Activated CD4-positive, CD25-positive, alpha-beta regulatory T cell treated with anti-CD3 and anti-CD28 coated beads, Interleukin-2, amount 50 U/mL, for 72 hours (primary cell): ENCODE data around the gene PLA2G2D.

Source experiments
- DNase-seq: peaks from one replicate; pipeline ENCODE4 v3.0.0; 2021

Gene PLA2G2D

DNA sequence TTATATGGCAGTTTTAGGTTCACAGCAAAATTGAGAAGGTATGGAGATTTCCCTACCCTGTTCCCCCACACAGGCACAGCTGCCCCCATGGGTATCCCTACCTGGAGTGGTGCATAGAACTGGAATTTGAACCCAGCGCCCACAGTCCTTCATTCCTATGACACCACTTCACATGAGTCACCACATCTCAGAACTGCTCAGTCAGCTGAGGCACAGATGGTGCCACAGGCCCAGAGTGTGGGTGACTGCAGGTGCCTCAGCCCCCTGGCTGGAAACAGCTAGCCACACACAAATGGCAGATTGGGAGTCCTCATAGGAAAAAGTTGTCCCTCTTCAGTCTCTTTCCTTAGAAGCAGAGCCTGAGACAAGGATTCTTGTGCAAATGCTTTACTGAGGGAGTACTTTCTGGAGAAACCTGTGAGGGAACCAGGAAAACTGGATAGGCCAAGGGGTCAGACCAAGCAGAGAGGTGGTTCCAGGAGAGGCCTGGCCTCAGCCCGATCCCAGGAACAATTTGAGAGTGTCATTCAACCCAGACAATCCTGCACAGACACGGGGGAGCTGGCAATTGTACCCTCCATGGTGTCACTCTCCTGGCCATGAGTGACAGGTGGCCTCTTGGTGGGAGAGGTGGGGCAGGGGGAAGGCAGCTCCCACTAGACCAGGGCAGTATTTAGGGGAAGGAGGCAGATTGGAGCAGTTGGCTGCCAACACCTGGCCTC is 6.9 kb downstream of the PLA2G2D start:
- peak; percentile 1 for DNase-seq

DNA sequence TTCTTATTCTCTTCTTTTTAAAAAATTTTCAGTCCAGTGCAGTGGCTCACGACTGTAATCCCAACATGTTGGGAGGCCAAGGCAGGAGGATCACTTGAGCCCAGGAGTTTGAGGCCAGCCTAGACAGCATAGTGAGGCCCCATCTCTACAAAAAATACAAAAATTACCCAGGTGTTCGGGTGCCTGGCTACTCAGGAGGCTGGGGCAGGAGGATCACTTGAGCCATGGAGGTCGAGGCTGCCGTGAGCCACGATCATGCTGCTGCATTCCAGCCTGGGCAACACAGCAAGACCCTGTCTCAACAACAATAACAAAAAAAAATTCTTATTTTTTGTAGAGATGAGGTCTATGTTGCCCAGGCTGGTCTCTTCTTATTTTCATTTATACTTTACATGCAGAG is 7.9 kb downstream of the PLA2G2D start:
- DNase-seq: no peak

DNA sequence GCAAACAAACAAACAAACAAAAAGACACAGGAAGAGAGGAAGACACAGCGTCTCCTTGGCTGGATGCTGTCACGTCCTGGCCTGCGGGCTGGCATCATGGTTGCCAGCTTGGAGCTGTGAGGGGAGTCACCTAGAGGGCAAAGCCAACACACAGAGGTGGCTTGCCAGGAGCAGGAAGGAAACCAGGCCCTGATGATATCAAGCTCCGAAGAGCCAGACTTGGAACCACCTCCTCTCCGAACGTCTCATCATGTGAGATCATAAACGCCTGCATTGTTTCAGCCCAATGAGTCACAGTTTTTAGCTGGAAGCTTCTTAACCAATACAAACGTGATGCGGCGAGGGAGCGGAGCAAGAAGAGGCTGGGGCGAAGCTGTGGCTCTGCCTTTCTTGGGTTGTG is 8.7 kb downstream of the PLA2G2D start:
- DNase-seq: no peak

DNA sequence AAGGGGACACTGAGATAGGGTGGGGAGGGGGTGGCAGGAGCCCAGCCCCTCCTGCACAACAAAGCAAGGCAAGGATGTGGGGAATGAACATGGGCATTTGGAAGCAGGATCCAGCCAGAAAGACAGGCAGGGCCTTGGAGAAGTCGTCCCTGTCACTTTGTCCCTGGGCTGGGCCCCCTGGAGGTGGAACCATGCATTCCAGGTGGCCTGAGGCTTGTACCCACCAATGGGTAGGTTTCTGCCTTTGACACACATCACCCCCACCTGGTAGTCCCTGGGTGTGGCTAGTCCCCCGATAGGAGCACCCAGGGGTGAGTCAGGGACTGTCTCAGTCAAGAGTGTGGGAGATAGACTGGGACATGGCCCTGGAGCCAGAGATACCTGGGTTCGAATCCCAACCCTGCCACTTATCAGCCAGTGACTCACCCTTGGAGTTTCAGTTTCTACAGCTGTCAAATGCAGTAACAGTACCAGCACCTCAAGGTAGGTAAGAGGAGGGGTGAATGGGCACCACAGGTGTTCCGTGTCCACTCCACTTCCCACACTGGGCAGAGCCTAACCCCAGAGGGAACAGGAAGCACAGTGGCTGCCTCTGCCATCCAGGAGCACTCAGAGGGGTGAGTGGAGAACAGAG is 10.0 kb downstream of the PLA2G2D start:
- no peak for DNase-seq

DNA sequence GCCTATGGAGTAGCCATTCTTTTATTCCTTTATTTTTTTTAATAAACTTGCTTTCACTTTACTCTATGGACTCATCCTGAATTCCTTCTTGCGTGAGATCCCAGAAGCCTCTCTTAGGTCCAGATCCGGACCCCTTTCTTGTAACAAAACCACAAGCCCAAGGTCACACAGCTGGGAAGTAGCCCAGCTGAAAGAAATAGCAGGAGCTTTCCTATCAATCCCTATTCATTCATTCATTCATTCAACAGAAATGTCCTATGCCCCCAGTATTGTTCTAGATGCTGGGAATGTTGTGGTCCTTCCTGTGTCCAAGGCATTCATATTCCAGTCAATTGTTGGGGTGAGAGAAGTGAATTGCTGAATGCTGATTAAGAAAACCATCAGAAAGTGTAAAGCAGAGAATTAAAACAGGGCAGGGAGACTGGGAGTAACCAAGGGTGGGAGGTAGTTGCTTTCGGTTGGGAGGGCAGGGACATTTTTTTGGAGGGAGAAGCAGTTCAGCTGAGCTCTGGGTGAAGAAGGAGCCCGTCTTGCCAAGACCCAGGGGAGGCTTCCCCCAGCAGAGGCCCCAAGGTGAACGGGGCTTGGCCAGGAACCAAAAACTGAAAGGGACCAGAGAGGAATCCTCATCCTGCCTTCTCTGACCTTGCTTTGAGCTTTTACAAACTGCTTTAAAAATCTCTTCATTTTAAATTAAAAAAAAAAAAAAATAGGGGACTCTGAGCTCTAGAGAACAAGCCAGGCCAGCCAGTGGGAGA is 10.8 kb downstream of the PLA2G2D start:
- DNase-seq: no peak

DNA sequence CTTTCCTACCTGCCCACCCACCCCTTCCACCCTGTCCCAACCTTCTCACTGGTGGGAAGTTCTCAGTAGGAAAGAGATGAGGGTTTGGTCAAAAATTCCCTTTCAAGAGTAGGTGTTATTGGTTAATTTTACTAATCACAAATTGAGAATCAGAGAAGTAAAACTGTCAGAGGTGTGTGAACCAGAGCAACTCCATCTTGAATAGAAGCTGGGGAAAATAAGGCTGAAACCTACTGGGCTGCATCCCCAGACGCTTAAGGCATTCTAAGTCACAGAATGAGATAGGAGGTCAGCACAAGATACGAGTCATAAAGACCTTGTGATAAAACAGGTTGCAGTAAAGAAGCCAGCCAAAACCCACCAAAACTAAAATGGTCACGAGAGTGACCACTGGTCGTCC is 11.5 kb downstream of the PLA2G2D start:
- no peak for DNase-seq

DNA sequence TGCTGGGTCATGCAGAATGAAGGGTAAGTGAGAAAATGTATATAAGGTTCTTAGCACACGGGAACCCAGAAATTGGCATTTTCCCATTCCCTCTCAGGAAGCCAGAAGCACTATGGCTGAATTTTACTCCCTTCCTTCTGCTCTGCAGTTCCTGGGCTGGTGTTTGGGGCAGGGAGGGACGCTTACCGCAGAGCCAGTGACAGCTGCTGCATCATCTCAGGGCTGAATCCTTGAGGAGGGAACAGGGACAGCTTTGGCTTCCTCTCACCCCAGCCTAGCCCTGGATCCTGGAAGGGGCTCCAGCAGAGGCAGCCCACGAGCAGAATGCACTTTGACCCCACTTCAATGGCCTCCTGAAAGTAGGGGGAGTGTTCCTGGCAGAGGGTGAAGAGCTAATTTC is 12.0 kb downstream of the PLA2G2D start:
- no peak for DNase-seq

DNA sequence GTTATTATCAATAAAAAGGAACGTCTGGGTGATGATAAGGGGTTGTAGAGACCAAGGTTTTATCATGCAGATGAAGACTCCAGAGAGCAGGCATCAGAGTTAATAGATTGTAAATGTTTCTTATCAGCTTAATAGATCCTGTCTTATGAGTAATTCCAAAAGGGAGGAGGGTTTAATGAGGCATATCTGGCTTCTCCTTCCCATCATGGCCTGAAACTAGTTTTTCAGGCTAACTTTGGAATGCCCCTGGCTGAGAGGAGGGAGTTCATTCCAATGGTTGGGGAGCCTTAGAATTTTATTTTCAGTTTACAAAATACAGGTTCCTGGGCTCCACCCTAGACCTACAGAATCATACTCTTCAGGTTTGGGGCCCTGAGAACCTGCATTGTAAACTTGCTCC is 13.5 kb downstream of the PLA2G2D start:
- DNase-seq: no peak

DNA sequence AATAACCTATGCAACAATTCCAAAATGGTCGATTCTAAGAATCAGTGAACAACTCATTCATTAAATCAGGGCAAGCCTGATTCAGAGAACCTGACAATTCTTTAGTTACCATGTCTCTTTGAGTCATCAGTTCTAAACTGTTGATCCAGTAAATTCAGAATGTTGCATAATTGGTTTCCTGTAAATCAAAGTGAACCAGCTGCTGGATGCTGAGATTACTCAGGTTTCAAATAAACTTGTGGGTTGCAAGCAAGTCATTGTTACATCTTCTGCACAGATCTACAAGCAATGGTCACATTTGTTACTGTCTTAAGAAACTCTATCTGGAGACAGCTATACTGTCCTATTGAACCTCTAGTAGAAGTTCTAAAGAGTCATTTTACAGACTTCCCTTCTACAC is 16.5 kb downstream of the PLA2G2D start:
- DNase-seq: no peak

DNA sequence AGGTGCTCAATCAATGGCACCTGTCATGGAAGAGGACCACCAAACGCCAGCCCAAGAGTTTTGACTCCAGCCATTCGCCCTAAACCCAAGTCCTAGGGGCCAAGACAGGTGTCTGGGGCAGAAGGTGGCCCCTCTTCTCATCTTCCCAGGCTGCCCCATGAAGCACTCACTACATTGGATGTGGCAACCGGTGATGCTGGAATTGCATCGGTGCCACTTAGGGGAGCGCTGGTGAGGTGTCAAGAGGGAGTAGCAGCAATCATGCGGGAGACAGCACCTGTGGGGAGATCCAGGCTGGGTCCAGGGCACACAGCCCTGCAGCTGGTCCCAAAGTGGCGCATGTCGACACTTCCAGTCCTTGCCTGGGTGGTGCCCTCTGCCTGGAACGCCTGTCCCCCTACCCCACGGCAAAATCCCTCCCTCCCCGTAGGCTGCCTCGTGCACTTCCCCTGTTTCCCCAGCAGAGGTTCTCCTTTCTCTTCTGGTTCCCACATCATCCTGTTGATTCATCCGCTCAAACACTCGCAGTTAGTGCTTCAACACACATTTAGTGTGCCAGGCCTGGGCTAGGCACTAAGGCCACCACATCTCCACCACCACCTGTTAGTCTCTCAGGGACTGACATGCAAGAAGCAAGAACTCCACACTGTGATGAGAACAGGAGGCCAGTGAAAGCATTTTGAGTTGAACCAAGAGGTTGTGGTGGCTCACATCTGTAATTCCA is 18.5 kb downstream of the PLA2G2D start:
- no peak for DNase-seq

DNA sequence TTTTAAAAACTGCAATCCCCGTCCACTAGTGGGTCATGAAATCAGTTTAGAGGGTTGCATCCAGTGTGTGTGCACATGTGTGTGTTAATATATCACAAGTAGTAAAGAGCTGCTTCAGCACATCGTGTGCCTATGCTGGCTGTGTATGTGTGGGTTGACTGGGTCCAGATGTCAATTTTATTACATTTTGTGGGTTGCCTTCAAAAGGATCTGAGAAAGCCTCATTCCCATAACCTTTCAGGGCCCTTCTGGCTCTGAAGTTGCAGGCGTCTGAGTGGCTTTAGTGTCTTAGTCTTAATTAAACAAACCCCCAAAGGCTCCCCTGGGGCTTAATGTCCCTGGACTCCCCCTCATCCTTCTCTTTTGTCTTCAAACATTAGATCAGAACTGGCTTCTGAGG is 19.8 kb downstream of the PLA2G2D start:
- DNase-seq: no peak

DNA sequence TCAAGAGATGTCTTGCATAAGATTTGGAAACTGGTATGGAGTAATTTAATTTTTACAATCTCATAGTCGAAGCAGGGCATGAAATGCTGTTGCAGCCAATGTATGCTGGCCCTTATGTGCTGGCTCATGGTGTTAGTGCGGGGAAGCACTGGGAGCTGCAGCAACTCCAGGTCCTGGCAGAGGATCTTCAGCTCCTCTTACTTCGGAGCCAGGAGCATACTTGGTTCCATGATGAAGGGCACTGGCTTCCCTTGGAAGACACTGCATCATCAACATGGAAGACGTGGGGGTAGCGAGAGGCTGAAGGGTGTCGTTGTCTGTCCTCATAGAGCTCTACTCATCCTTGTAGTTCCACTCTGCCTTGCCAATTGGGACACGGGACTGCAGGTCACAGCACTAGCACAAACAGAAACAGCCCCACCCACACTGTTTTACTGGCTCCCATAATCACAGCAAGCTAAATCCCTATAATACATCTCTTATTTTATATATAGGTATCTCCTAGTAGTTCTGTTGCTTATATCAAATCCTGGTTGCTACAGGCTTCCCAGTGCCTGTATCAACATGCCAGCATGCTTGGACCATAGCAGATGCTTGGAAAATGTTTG is 22.4 kb downstream of the PLA2G2D start:
- no peak for DNase-seq

DNA sequence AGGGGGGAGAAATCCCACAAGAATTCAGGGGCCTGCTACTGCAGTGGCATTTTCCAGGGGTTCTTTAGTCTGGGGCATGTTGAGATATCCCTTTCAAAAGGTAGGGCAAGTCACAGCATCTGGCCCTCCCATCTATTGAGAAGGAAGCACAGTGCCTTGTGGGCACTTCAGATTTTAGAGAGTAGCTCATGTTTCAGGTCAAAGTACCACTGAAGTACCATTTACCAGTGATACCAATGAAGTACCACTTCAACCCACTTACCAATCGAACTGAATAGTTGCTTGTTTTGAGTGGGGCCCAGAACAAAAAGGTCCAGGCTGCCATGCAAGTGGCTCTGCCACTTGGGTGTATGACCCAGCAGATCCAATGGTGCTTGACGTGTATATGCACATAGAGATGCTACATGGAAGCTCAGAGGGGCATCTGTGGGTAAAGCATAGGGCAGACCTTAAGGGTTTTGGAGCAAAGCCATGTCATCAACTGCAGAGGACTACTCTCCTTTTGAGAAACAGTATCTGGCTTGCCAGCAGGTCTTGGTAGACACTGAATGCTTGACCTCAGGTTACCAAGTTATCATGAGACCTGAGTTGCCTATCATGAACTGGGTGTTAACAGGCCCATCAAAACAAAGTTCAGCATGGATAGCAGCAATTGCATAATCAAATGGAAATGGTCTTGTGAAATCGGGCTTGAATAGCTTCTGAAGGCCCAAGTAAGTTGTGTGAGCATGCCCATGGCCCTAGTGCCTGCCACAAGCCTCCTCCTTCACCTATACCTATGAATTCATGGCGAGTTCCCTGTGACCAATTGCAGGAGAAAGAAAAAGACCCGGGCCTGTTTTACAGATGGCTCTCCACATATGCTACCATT is 23.5 kb downstream of the PLA2G2D start:
- DNase-seq: no peak

DNA sequence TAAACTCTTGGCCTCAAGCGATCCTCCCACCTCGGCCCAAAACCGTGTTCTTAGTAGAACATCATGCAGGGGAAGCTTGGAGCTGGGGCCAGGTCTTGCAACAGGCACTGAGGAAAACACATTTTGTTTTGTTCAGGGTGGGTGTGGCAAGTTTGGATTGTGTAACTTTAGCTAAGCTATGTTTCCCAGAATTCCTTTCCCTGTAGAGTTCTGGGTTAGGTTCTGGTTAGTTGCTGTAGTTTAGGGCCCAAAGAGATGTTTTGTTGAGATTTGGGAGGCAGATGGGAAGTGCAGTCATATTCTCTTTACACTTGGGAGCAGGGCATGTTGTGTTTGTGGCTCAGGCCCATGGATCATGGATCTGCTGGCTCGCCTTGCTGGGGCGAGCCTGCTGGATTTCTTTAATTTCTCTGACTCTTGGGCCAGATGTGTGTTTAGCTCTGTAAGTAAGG is 25.4 kb downstream of the PLA2G2D start:
- DNase-seq: no peak

DNA sequence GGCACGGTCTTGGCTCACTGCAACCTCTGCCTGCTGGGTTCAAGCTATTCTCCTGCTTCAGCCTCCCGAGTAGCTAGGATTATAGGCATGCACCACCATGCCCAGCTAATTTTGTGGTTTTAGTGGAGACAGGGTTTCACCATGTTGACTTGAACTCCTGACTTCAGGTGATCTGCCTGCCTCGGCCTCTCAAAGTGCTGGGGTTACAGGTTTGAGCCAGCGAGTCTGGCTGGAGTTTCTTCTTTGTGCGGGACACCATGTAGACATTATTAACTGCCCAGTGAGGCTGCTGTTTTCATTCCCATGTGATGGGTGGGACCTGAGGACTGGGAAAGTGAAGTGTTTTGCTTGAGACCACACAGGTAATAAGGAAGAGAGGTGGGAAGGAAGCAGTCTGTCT is 26.0 kb downstream of the PLA2G2D start:
- no peak for DNase-seq

DNA sequence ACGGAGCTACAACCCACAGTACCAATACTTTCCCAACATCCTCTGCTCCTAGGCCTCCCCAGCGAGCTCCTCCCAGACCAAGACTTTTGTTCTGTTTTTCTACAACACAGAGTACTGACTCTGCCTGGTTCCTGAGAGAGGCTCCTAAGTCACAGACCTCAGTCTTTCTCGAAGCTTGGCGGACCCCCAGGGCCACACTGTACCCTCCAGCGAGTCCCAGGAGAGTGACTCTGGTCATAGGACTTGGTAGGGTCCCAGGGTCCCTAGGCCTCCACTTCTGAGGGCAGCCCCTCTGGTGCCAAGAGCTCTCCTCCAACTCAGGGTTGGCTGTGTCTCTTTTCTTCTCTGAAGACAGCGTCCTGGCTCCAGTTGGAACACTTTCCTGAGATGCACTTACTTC is 28.7 kb downstream of the PLA2G2D start:
- no peak for DNase-seq

DNA sequence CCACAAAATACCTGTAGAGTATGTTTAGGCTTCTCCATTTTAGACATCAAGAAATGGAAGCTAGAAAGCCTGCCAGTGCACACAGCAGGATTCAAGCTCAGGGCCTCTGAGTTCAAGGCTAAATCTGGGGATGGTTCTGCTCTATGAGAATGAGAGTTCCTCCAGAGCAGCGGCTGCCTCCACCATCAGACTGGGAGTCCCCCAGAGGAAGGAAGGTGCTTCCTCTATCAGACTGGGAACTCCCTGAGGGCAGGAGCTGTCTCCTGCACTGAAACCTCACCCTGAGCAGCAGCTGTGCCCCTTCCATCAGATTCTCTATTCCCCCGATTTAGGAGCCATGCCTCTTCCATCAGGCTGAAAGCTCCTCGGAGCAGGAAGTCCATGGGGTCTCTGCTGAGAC is 29.2 kb downstream of the PLA2G2D start:
- DNase-seq: no peak

DNA sequence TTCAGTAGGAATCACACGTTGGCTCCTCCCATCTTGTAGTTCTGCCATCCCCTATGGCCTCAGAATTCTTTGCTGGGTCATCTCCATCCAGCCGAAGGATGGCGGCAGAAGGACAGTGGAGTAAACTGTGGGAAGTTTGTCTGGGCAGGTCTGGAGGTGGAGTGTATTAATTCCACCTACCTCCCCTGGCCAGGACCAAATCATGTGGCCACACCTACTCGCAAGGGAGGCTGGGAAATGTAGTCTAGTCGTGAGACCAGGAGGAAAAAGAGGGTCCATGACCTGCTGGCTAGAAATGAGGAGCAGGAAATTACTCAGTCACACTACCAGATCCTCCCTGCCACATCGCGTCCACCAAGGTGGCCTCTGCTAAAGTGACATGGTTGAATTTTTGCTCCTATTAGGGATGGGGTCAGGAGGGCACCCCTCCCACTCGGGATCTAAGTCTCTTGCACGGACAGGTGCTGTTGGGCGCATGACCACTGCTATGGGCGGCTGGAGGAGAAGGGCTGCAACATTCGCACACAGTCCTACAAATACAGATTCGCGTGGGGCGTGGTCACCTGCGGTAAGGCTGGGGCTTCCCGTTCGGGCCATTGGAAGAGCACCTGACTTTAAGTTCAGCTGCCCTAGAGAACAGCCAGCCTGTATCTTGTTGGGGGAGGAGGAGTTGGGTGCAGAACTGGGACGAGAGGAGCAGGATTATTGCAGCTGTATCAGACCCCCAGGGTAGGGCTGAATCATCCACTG is 29.8 kb downstream of the PLA2G2D start:
- no peak for DNase-seq

DNA sequence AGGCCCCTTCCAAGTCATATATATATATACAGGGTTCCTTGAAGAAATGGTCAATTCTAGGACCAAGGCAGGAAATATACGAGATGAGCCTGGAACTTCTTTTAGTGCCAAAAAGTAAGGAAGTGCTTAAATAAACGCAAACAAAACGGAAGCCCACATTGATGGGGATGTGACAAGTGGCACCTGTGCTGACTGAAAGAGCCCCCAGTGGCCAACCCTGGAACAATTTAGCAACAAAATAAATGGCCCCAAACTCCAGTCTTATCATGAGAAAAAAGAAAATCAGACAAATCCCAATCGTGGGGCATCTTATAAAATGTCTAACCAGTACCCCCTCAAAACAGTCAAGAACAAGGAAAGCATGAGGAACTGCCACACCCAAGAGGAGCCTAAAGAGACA is 31.7 kb downstream of the PLA2G2D start:
- DNase-seq: no peak

DNA sequence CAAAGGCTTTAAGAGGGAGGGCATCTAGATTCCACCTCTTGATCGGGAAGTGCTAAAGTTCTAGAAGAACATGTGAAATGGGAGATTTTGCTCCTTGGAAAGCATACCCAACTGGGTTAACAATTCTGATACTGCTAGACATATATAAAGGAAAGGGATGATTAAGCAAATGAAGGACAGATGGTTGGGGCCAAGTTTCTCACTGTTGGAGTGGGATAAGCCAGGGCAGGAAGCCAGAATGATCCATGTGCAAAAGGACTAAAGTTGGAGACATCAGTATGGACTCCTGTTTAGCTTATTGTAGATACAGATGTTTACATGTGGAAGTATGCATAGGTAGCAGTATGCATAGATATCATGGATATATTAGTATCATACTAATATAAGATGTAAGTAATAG is 32.5 kb downstream of the PLA2G2D start:
- no peak for DNase-seq
